A673 (cell line): Measurements from ENCODE around the gene WFIKKN1.

ENCODE experiments used
- EZH2 ChIP-seq: fragments of 200-600 bp; sonication (generic); IDR thresholded peaks from 2 replicates; pipeline ENCODE4 v1.6.1; 2017; ENCODE audit warnings: borderline replicate concordance, low read depth, mild to moderate bottlenecking, mixed read lengths, antibody characterized with exemption, low read length; ENCODE audit not compliant: poor library complexity, severe bottlenecking
- TF ChIP-seq, protein P1 (sequence below): fragments of 300-800, 200-600 bp; sonication (generic); conservative IDR thresholded peaks from 2 replicates; pipeline ENCODE4 v1.5.1; 2017; ENCODE audit warnings: low read depth, mild to moderate bottlenecking, antibody characterized with exemption, low read length, moderate library complexity, mixed read lengths

- TF ChIP-seq, protein P1, sequence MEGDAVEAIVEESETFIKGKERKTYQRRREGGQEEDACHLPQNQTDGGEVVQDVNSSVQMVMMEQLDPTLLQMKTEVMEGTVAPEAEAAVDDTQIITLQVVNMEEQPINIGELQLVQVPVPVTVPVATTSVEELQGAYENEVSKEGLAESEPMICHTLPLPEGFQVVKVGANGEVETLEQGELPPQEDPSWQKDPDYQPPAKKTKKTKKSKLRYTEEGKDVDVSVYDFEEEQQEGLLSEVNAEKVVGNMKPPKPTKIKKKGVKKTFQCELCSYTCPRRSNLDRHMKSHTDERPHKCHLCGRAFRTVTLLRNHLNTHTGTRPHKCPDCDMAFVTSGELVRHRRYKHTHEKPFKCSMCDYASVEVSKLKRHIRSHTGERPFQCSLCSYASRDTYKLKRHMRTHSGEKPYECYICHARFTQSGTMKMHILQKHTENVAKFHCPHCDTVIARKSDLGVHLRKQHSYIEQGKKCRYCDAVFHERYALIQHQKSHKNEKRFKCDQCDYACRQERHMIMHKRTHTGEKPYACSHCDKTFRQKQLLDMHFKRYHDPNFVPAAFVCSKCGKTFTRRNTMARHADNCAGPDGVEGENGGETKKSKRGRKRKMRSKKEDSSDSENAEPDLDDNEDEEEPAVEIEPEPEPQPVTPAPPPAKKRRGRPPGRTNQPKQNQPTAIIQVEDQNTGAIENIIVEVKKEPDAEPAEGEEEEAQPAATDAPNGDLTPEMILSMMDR = no peak
- no peak for TF ChIP-seq EZH2
These were observed 8.1 kb downstream of the WFIKKN1 start for GRCh38 chr16:638836-639235.
